Choroid plexus epithelial cell (primary cell): Measurements from ENCODE around the gene CLDN11.
A peak's percentile ranks its signal among the peaks of the same experiment; 100 is the strongest.

Source experiments
- DNase-seq: peaks from one replicate; pipeline ENCODE4 v3.0.0-alpha.2; 2010; ENCODE audit warnings: low read depth
- H3K4me3 ChIP-seq: 2 replicates; pipeline ENCODE4 v1.5.1; 2011; ENCODE audit warnings: low read depth, mild to moderate bottlenecking, control low read depth, low read length, moderate library complexity
- CTCF ChIP-seq: conservative IDR thresholded peaks from 2 replicates; pipeline ENCODE4 v1.5.1; 2011; ENCODE audit warnings: low read depth, mild to moderate bottlenecking, control low read depth, inconsistent platforms, low read length, moderate library complexity

CLDN11 gene

GRCh38 chr3:170425491-170426239 is 7.0 kb downstream of the CLDN11 start:
- no peak overlapping the region for H3K4me3 ChIP-seq
- TF ChIP-seq CTCF = no peak

GRCh38 chr3:170426240-170426797 is 7.7 kb downstream of the CLDN11 start:
- TF ChIP-seq CTCF = no peak
- DNase-seq = peak; percentile 79
- H3K4me3 ChIP-seq = no peak overlapping the region

More at GRCh38 chr3:170425491-170426239, 7.0 kb downstream of the CLDN11 start:
- DNase-seq = no peak

- DNase-seq = no peak
- H3K4me3 ChIP-seq = no peak overlapping the region
- TF ChIP-seq CTCF = no peak
Observed at GRCh38 chr3:170428095-170428494, 9.4 kb downstream of the CLDN11 start.

GRCh38 chr3:170429050-170429449 is 10.4 kb downstream of the CLDN11 start:
- TF ChIP-seq CTCF = no peak
- DNase-seq = peak; percentile 89

GRCh38 chr3:170431054-170431453 is 12.4 kb downstream of the CLDN11 start:
- no peak for DNase-seq
- TF ChIP-seq CTCF = peak; percentile 37
- no peak overlapping the region for H3K4me3 ChIP-seq

More at GRCh38 chr3:170429050-170429449, 10.4 kb downstream of the CLDN11 start:
- H3K4me3 ChIP-seq = no peak overlapping the region

- DNase-seq = no peak
- no peak for TF ChIP-seq CTCF
- H3K4me3 ChIP-seq = no peak overlapping the region
Observed at GRCh38 chr3:170432416-170432815, 13.7 kb downstream of the CLDN11 start.

GRCh38 chr3:170436697-170437096 is 18.0 kb downstream of the CLDN11 start:
- H3K4me3 ChIP-seq = no peak overlapping the region
- DNase-seq = no peak
- no peak for TF ChIP-seq CTCF
